Head of caudate nucleus (tissue), 42 donors: Measurements from ENCODE around the gene PAX3.

Experiments used
- DNase-seq, 42 donors: peaks; one replicate each; pipeline versions ENCODE4 v3.0.0 to v3.0.0-alpha.2; 2020 to 2021; ENCODE audit warnings: mixed read lengths in 7 of 42
- intact Hi-C: fragments of 100-400 bp; cut with DNase I; formaldehyde crosslinking; loops from one replicate; pipeline ENCODE4 v1.15.0; 2022

PAX3 gene

GRCh38 chr2:222242532-222242931, 56.3 kb downstream of the PAX3 start:
- intact Hi-C loops: no loop called here
- no peak for DNase-seq

GRCh38 chr2:222241128-222241870, 57.5 kb downstream of the PAX3 start:
- no peak for DNase-seq
- intact Hi-C loops: no loop called here

GRCh38 chr2:222240676-222241049, 58.1 kb downstream of the PAX3 start:
- intact Hi-C loops: no loop called here
- no peak for DNase-seq

- intact Hi-C loops: no loop called here
- DNase-seq: no peak
These were observed 58.7 kb downstream of the PAX3 start for GRCh38 chr2:222239945-222240675.

DNA sequence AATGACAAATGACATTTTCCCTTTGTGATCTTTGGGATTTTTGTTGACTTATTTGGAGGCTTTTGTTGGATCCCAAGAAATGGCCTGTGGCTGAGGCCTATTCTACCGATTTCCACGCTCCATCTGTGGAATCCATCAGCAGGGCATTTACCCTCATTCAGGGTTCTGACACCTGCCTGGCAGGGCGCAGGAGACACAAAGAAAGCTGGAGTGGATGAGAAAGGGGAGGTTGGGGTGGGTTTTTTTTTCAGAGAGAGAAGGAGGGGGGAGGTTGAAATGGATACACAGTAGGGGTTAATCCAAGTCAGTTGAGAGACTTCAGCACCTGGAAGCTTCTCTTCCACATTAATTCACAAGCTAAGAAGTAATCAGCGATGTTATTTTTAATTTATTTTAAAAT, 59.7 kb downstream of the PAX3 start:
- no peak for DNase-seq
- intact Hi-C loops: no loop called here

DNA sequence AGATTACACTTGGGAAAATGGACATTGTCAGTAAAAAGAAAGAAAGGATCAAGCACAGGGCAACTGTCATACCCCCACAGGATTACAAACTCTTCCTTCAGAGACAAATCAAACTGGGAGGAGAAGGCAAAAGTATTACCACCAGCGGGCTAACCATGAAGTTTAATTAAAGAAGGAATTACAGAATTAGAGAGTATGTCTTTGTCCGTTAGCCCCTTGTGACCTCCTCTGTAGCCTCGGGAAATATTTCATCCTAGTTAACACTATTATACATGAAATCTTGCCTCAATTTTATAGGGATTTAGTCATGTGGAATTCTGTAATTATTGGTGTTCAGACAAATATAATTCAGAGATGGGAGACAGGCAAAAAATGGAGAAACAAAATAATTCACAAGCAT, 60.7 kb downstream of the PAX3 start:
- intact Hi-C loops: no loop called here
- no peak for DNase-seq

DNA sequence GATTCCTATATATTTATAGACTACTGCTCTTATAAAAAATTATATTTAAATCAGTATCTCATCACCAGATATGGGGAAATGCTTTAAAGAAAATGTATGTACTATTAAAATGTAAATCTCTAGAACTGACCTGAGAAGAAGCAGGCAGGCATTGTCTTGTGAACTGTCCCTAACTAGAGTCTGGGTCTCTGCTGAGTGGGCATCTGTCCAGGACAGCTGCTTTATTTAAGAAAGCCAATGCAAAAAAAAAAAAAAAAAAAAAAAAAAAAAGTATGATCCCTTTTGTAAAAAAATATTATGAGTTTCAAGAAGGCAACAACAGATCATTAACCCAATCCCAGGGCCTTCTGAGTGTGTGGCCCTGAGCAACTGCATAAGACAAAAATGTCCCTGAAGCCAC, 66.0 kb downstream of the PAX3 start:
- no peak for DNase-seq
- intact Hi-C loops: no loop called here

- intact Hi-C loops: no loop called here
- DNase-seq: no peak
These were observed 66.4 kb downstream of the PAX3 start for GRCh38 chr2:222232372-222232771.

DNA sequence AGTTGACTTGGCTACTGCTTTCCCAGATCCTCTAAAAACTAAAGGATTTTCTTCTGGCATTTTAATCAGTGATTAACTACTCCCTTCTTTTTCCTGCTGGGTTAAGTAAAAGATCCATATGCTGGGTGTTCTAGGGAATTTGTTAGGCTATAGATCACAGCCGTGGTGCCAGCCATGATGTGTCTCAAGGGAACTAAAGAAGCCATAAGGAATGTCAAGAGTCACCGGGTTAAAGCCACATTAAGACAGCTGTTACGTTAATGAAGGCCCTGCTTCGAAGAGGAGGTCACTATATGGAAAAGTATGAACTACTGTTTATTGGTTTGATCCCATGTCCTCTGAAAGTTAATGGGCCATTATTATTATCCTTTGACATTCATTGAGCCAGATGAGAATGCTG, 70.7 kb downstream of the PAX3 start:
- no peak for DNase-seq
- intact Hi-C loops: no loop called here

- intact Hi-C loops: no loop called here
- no peak for DNase-seq
These were observed 80.0 kb downstream of the PAX3 start for GRCh38 chr2:222218786-222219185.

DNA sequence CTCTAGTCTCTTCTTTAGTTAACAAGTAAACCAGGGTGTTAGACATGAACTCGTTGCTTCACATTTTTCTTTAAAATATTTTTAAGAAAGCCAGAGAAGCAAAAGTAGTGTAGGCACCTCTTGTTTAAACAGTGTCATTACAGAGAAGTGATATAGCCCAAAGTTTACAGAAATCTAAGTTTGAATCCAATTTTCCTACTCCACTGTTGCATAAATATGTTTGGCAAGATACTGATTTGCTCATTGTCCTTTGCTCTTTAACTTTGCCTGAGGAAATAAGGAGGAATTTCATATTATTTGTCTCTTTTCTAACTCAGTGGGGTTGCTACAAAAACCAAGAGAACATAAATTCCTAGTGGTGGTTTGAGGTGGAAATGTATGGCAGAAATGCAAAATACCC, 81.1 kb downstream of the PAX3 start:
- DNase-seq: no peak
- intact Hi-C loops: no loop called here

DNA sequence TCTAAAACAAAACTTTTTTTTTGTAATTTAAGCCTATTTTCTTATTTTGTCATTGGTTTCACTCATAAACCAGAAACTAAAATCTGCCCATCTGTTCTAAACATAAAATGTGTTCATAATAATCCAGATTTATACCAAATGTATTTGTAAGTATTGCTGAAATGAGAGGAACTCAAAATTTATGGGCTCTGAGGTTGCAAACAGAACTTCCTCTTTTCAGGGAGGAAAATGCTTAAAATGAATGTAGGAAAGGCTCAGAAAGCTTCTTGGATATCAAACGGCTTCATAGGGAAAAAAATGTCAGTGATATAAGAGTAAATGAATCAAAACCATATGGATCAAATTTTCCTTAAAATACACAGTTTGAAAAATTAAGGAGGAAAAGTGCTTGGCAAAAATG, 83.9 kb downstream of the PAX3 start:
- intact Hi-C loops: no loop called here

DNA sequence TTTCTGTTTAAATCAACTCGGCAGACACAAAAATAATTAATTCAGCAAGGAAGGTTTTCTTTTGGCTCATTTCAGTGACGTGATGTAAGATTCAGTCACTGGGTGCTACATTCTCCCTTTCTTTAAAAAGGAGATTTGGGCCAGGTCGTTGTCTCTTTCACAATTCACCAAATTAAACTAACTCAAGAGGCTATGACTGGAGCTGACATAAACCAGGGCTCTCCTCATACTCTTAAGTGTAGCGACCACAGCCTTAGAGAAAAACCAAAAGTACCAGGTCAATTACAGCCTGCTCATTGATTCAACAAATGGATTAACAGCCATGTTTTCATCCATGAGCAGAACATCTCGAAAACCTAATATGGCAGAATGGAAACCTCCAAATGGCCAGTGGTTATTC, 85.7 kb downstream of the PAX3 start:
- intact Hi-C loops: no loop called here
- no peak for DNase-seq

More for the DNA sequence above, 83.9 kb downstream of the PAX3 start:
- DNase-seq: no peak

- DNase-seq: no peak
- intact Hi-C loops: no loop called here
These were observed 86.2 kb downstream of the PAX3 start for GRCh38 chr2:222212571-222212970.

DNA sequence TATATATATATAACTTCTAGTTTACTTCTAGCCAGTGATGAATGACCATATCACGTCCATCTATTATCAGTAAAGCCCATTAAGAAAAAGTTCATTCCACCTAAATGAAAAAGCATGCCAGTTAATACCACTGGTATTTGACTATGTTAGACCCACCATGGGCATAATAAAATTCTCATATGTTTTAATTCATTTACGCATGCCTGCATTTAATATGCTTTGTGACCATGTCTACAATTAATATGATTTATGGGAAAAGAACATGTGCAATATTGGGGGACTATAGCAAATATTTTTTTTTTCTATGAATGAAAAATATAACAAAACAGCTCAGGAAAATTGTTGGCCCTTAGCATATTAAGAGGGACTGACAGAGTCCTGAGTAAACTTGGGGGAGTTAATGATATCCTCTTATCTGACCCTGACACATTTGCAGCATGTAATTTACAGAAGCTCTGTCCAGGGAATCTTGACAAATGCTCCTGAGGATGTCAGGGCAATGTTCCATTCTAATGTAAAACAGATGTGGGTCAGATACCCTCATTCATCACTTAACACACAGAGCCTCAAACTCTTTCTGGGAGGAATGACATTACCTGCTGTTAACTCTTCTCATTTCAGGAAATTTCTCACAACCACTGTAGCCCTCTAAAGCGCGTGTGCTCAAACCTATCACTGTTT, 90.6 kb downstream of the PAX3 start:
- intact Hi-C loops: no loop called here
- DNase-seq: no peak

- intact Hi-C loops: no loop called here
- no peak for DNase-seq
These were observed 93.7 kb downstream of the PAX3 start for GRCh38 chr2:222205136-222205535.

GRCh38 chr2:222203041-222203440, 95.8 kb downstream of the PAX3 start:
- DNase-seq: no peak
- intact Hi-C loops: no loop called here

- no peak for DNase-seq
- intact Hi-C loops: no loop called here
These were observed 102.6 kb downstream of the PAX3 start for GRCh38 chr2:222196159-222196558.

DNA sequence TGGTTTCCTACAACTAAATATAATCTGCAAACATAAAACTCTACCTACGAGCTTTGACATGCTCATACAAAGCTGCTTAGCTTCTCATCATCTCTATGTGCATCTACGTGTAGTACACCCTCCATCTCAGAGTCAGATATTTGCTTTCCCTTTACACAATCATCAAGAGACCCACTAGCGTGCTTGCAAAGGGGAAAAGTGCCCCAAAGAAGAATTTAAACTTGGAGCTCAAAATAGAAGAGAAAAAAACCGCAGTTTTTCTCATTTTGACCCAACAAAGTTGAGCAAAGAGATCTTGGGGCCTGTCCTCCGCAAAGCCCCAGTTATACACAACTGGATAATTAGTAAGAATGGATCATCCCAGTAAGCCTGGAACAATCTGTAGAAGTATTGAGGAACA, 104.1 kb downstream of the PAX3 start:
- DNase-seq: no peak
- intact Hi-C loops: no loop called here

DNA sequence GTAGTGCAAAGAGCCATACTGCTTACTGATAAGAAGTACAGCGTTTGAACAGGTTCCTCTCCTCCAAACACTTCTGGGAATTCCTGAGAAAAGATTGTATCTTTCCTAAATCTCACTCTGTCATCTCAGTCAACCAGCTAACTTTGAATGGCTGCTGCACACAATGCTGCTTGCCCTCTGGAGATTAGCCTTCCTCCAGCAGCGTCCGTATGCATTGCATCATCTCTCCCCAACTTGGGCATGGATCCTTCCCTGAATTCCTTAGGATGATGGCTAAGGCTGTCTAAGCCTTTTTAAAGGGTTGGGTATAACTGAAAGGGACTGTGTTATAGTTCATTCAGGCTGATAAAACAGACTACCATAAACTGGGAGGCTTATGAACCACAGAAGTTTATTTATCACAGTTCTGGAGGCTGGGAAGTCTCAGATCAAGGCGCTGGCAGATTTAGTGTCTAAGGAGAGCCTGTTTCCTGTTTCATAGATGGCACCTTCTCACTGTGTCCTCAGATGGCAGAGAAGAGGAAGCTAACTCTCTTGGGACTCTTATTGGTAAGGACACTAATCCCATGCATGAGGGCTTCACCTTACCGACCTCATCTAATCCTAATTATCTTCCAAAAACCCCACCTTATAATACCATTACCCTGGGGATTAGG, 105.3 kb downstream of the PAX3 start:
- intact Hi-C loops: no loop called here

More for the DNA sequence above, 105.3 kb downstream of the PAX3 start:
- DNase-seq: no peak
